Endothelial cell of umbilical vein (primary cell): Measurements from ENCODE around the gene RPS2.

Experiments
- EZH2 ChIP-seq: IDR thresholded peaks from 2 replicates; pipeline ENCODE4 v1.6.1; 2012; ENCODE audit warnings: borderline replicate concordance, low read depth, mild to moderate bottlenecking, moderate library complexity, low read length, inconsistent platforms; ENCODE audit not compliant: severe bottlenecking
- POLR2A ChIP-seq: IDR thresholded peaks from 2 replicates; pipeline ENCODE4 v1.6.1; 2012; ENCODE audit warnings: low read depth, mild to moderate bottlenecking, control low read depth, low read length
- TF ChIP-seq, protein P1 (sequence below), 2 donors: IDR thresholded peaks; 1 replicate in 1 of 2; 2 replicates in 1 of 2; pipeline ENCODE4 v1.5.1; 2011; ENCODE audit warnings: low read length in 2 of 2, mild to moderate bottlenecking in 2 of 2, moderate library complexity in 2 of 2, control low read depth in 1 of 2, inconsistent platforms in 1 of 2, low read depth in 1 of 2; ENCODE audit not compliant: insufficient read depth in 1 of 2; ENCODE audit errors: extremely low read depth in 1 of 2
- TF ChIP-seq, protein P2 (sequence below): IDR thresholded peaks from 2 replicates; pipeline ENCODE4 v1.6.1; 2011; ENCODE audit not compliant: insufficient read depth, insufficient read length

DNA sequence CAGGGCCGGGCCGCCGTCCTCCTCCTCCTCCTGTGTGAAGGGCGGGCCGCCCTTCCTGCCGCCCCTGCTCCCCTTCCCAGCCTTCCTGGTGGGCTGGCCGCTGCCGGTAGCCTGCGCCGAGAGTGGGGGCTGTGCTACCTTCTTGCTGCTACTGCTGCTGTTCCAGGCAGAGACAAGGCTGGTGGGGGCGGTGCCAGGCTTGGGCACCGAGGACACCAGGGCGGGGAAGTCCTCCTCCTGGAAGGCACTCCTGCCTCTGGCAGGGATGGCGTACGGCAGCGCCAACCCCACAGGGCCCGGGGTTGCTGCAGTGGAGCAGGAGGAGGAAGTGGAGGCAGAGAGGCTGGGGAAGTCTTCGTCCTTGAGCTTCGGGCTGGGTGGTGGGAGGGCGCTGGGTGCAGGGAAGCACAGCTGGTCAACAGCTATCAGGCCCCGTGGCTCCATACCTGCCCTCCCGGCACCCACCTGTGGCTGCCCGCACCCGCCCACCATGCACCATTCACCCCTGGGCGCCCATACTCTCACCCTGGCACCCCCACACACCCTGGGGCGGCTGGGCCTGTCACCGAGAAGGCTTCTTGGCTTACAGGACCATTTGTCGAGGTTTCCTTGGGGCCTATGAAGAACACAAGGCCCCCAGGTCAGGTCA is 35.4 kb upstream of the RPS2 start:
- no peak for TF ChIP-seq EZH2
- TF ChIP-seq POLR2A, result no peak
- TF ChIP-seq, protein P1, sequence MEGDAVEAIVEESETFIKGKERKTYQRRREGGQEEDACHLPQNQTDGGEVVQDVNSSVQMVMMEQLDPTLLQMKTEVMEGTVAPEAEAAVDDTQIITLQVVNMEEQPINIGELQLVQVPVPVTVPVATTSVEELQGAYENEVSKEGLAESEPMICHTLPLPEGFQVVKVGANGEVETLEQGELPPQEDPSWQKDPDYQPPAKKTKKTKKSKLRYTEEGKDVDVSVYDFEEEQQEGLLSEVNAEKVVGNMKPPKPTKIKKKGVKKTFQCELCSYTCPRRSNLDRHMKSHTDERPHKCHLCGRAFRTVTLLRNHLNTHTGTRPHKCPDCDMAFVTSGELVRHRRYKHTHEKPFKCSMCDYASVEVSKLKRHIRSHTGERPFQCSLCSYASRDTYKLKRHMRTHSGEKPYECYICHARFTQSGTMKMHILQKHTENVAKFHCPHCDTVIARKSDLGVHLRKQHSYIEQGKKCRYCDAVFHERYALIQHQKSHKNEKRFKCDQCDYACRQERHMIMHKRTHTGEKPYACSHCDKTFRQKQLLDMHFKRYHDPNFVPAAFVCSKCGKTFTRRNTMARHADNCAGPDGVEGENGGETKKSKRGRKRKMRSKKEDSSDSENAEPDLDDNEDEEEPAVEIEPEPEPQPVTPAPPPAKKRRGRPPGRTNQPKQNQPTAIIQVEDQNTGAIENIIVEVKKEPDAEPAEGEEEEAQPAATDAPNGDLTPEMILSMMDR (IDR thresholded peaks at IDR 0.05; ENCODE audit: extremely low read depth in 1 of 2, insufficient read depth in 1 of 2, low read depth in 1 of 2, low read length in 2 of 2), result no peak
- TF ChIP-seq, protein P2, sequence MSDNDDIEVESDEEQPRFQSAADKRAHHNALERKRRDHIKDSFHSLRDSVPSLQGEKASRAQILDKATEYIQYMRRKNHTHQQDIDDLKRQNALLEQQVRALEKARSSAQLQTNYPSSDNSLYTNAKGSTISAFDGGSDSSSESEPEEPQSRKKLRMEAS, result no peak
